Stimulated activated CD4-positive, alpha-beta T cell treated with anti-CD3 and anti-CD28 coated beads, Interleukin-12 subunit alpha, Interleukin-12 subunit beta, amount 100 ng/mL, for 48 hours (primary cell): Measurements from ENCODE around the gene GNPDA2.

ENCODE experiments used
- DNase-seq, 3 donors: peaks; one replicate each; pipeline ENCODE4 v3.0.0-alpha.2; 2020; ENCODE audit warnings: low read depth in 2 of 3, low spot score in 1 of 3

Gene GNPDA2

DNA sequence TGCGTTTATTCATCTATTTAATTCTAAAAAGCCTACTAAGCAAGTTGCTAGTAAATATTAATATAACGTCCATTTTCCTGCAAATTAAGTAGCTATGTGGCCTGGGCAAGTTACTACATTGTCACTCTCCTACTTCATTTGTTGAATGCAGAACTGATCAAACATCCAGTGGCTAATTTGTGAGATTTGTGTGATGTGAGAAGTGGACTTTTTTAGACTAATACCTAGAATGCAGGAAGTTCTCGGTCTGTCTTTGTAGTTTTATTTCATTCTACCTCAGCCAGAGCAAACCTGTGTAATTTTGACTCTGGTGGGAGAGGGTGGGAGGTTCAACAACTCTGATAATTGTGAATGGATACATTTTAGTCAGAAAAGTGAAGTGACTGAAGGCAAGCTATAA is 47.3 kb downstream of the GNPDA2 start:
- peak in 1 of 3 donors; percentile 1 for DNase-seq

DNA sequence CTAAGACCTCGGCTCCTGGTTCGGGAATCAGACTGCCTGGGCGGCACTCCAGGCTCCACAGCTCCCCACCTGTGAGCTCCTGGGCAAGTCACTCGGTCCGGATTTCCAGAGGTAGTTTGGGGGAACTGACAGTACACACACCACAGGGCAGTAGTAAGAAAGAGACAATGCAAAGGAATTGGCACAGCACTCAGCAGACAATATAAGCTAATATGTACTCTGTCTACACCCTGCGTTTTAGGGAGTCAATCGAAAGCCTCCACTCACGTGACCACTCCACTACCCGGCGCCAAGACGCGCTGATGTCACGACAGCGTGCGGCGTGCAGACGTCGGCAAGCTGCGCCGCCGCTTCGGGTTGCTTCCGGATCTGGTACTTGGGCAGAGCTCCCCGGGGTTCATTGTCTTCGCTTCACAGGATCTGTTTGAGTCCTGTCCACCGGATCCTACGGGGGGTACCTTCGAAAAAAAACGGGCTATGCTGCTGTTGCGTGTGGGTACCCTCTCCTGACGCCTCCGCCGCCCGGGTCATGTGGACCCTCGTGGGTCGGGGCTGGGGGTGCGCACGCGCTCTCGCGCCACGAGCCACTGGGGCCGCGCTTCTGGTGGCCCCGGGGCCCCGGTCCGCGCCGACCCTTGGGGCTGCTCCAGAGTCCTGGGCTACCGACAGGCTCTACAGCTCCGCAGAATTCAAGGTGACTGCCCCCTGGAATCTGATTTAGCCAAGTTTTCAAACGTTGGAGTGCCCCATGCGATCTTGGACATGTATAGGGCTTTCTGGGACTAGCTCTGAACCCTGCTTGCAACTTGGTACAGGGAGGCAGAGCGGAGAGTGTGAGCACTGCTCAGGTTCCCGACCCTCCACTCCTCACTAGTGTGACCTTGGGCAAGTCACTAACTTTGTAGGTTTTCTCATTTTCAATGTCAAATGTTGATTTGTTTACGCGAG is 48.0 kb downstream of the GNPDA2 start, which contains the start of gene GUF1:
TSS of gene GUF1 (plus strand) at position 327 of the 948 bp plus-strand sequence. CDS start at position 530, 203 bp downstream.
- DNase-seq: peak; percentile 77 to 83 (median 82)

DNA sequence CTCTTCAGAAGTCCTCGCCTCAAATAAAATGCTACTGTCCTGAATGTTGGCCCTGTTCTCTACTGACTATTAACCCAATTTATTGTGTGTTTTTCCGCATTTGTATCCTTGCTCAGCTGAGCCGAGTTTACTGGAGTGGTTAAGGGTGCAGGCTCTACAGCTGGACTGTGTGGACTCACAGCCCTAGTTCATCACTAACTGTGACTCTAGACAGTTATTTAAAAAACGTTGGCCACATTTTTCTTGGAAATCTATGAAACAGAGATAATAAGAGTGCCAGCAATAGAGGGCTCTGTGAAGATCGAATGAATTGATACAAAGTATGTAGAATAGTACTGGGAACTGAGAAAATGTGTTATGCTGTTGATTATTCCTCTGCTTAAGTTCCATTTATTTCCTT is 51.0 kb downstream of the GNPDA2 start:
- DNase-seq: no peak

DNA sequence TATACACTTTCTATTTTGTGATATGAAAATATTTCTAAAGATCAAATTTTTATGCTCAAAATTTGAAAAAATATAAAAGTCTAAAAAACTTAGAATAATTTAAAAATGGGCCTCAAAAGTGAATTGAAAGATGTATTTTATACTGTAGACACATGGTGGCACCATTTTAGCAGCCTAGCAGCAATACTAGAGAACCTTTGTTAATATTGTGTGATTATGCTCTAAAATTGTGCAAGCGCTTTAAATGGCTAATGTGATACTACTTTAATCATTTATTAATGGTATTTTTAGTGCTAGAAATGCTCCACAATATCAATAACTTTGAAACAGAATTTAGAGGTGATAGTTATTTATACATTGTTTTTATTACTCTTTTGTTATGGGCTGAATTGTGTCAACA is 51.9 kb downstream of the GNPDA2 start:
- DNase-seq: no peak

DNA sequence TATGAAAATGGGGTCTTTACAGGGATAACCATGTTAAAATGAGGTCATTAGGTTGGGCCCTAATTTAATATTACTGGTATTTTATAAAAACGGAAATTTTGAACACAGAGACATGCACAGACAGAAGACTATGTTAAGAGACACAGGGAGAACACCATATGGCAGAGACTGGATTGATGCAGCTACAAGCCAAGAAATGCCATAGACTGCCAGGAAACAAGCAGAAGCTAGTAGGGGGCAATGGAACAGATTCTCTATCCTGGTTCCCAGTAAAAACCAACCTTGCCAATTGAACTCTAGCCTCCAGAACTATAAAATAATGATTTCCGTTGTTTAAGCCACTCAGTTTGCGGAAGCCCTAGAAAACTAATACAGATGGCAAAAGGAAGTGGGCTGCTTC is 54.7 kb downstream of the GNPDA2 start:
- DNase-seq: no peak

DNA sequence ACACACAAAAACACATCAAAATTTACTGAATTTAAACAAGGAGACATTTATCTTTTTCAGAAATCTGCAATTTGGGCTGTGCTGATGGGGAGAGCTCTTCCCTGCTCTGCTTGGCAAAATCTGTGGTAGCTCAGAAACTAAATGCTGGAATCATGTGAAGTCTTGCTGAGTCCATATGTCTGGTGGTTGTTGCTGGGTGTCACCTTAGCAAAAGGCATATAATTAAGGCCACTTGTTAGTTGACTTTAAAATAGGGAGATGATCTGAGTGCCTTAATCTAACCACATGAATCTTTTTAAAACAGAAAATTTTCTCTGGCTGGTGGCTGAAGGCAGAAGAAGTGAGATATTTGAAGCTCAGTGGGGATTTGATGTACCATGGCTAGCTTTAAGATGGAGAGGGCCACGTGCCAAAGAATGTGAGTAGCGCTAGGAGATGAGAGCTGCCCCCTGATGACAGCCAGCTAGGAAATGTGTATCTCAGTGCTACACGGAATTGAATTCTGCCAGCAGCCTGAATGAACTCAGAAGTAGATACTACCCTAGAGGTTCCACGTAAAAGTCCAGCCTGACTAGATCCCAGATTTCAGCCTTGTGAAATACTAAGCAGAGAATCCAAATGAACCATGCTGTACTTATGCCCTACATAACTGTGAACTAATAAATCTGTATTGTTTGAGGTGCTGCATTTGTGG is 55.7 kb downstream of the GNPDA2 start:
- no peak for DNase-seq

DNA sequence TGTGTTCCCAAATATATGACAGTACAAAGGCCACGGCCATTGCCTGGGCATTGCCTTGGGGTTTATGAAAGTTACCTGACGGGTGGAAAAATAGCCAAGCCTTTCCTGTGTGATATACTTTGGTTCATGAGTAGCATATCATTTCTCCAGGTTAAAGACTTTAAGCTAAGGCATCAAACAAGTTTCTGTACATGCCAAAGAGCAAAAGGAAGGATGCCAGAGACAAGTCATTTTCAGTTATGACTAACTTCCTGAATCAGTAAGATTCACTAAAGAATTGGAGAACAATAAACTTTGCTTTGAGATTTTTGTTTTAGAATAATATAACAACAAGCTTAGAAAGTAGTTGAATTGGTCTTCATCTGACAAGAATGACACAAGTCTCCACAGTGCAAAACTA is 57.8 kb downstream of the GNPDA2 start:
- DNase-seq: no peak

DNA sequence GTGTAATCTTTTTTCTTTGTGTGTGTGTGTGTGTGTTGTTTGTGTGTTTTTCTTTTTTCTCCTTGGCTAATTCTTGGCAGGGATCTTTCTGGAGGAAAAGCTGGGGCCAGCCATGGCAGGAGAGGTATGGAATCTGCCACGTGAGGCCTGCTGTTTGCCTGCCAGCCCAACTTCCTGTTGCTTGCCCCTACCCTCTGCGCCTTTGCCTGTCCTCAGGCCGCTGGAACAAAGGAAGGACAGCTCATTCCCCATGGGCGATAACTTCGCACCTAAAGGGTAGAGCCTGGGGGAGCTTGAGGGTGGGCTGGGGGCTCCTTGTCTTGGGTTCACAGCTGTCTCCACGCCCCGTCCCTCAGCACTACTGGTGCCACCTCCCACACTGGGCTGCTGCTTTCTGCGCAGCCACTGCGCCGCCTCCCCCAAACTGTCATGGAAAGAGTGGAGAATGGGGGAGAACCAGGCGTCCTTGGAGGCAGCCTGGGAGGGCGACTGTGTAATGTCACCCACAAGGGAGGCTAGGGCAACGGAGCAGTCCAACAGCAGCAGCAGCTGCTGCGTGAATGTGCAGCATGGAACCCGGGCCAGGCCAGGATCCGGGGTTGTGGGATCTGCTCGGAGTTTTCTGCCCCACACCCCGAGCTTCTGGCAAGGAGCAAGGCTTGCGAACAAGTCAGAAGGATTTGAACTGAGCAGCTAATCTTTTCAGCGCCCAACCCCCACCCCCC is 62.7 kb downstream of the GNPDA2 start:
- DNase-seq: no peak

DNA sequence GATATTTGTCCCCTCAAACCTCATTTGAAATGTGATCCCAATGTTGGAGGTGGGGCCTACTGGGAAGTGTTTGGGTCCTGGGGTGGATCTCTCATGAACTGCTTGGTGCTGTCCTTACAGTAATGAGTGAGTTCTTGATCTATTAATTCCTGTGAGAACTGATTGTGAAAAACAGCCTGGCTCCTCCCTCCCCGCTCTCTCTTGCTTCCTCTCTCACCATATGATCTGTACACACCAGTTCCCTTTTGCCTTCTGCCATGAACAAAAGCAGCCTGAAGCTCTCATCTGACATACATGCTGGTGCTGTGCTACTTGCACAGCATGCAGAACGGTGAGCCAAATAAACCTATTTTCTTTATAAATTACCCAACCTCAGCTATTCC is 63.7 kb downstream of the GNPDA2 start:
- DNase-seq: no peak

DNA sequence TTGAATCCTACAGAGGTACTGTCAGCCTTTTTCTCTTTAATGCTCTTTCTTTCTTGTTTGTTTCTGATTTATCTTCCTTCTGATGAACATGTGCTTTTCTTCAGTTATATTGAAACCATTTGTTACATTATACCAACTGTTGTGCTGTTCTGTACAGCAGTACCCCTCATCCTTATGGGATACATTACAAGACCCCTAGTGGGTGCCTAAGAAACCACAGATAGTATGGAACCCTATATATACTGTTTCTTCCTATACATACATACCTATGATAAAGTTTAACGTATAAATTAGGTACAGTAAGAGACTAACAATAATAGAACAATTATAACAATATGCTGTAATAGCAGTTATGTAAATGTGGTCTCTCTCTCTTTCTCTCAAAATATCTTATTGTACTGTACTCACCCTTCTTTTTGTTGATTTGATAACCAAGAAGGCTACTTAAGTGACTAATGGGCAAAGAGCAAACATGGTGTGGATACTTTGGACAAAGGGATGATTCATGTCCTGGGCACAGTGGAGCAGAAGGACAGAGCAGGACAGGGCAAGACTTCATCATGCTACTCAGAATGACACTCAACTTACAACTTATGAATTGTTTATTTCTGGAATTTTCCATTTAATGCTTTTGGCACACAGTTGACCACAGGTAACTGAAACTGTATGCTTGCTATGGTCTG is 64.3 kb downstream of the GNPDA2 start:
- DNase-seq: no peak

DNA sequence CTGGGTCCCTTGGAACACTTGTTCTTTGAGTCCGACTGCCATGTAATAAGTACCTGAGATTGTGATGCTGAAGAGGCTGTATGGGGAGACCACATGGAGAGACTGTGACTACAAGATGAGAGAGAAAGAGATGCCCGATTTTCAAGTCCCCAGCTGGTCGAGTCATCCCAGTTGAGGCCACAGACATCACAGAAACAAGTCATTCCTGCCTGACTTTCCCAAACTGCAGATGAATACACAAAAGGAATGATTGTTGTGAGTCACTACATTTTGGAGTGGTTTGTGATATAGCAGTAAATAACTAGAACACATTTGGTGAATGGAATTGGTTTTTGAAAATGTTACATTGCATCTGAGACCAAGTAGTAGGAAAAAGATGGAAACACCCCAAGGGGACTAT is 66.0 kb downstream of the GNPDA2 start:
- DNase-seq: no peak

DNA sequence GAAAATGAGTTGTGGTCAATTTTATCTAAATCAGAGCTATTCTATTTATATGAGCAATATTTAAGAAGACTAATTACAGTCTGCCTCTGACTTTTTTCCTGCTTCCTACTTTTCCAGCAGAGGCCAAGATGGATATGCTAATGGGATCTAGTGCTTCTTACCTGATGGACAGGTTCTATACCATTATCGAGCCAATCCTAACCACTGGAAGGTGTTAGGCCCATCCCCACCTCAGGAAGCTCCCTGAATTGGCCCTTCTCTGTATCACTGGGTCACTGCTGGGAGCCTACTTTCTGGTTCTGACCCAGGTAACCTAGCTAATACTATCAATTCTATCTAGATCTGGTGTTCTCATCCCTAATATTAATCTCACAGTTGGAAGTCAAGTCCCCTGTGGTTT is 74.4 kb downstream of the GNPDA2 start:
- DNase-seq: no peak
